Measurements from ENCODE around the gene ACTMAP. TPM values are rescaled to one million over a fixed set of nuclear protein-coding genes. Genes with fewer than 3 reads are reported as not detected.
A peak's percentile ranks its signal among the peaks of the same experiment; 100 is the strongest.

Gene ACTMAP
- total and polyA plus RNA-seq, 2 experiments from 2014 or later = 2.5 to 7.3 TPM

- no peaks in the 10 kb centered on the region for H3K9me3 ChIP-seq (ENCODE audit: low read depth)
- H3K27me3 ChIP-seq (replicated peaks; ENCODE audit: insufficient read depth) = no peaks in the 10 kb centered on the region
- in situ Hi-C loops (cut with MboI) = no loop called here
- peaks cover 16% of the 10 kb centered on the region for H3K4me1 ChIP-seq (ENCODE audit: insufficient read depth)
- no peak overlapping the region for H3K4me2 ChIP-seq (ENCODE audit: unreplicated experiment)
- no peak for DNase-seq
- TF ChIP-seq EZH2phosphoT487 (IDR thresholded peaks at IDR 0.05; ENCODE audit: insufficient read depth, low read depth) (no peak), EZH2 (IDR thresholded peaks at IDR 0.05; ENCODE audit: insufficient read depth, poor library complexity, severe bottlenecking) (no peak)
- peak overlapping the region; percentile 96 for H3K27ac ChIP-seq
- H3K9me2 ChIP-seq (ENCODE audit: insufficient read depth) = no peaks in the 10 kb centered on the region
- no peaks in the 10 kb centered on the region for H3K79me2 ChIP-seq (ENCODE audit: insufficient read depth)
- H3K4me3 ChIP-seq = no peak overlapping the region
- WGBS, 2 experiments (ENCODE audit: low coverage in 1 of 2, low lambda C conversion rate in 2 of 2, missing lambda C conversion rate in 2 of 2) = 54 to 58% methylated on average over 22 of the region's 22 CpGs
- H3K9ac ChIP-seq = peak overlapping the region; percentile 84
- peaks cover 31% of the 10 kb centered on the region for H3F3A ChIP-seq (ENCODE audit: insufficient read depth)
- peaks cover under 1% of the 10 kb centered on the region for H3K36me3 ChIP-seq (ENCODE audit: low read depth)
- no peaks in the 10 kb centered on the region for H4K20me1 ChIP-seq (ENCODE audit: insufficient read depth)
- H2AFZ ChIP-seq = no peak overlapping the region
Observed at GRCh38 chr19:40739030-40739839, 11.0 kb downstream of the ACTMAP start.

GRCh38 chr19:40737102-40737644 lies 13.1 kb downstream of the ACTMAP start:
- H3K27me3 ChIP-seq (replicated peaks; ENCODE audit: insufficient read depth) = no peaks in the 10 kb centered on the region
- H3K4me2 ChIP-seq (ENCODE audit: unreplicated experiment) = no peak overlapping the region
- no peaks in the 10 kb centered on the region for H4K20me1 ChIP-seq (ENCODE audit: insufficient read depth)
- no peaks in the 10 kb centered on the region for H3K79me2 ChIP-seq (ENCODE audit: insufficient read depth)
- no peak overlapping the region for H3K4me3 ChIP-seq
- H3K36me3 ChIP-seq (ENCODE audit: low read depth) = peaks cover 15% of the 10 kb centered on the region
- H2AFZ ChIP-seq = no peak overlapping the region
- no peak overlapping the region for H3K27ac ChIP-seq
- no peak for DNase-seq
- no peaks in the 10 kb centered on the region for H3K9me3 ChIP-seq (ENCODE audit: low read depth)
- TF ChIP-seq EZH2phosphoT487 (IDR thresholded peaks at IDR 0.05; ENCODE audit: insufficient read depth, low read depth) (no peak), EZH2 (IDR thresholded peaks at IDR 0.05; ENCODE audit: insufficient read depth, poor library complexity, severe bottlenecking) (no peak)
- WGBS, 2 experiments (ENCODE audit: low coverage in 1 of 2, low lambda C conversion rate in 2 of 2, missing lambda C conversion rate in 2 of 2) = 55 to 59% methylated on average over 9 of the region's 9 CpGs
- peaks cover 16% of the 10 kb centered on the region for H3K4me1 ChIP-seq (ENCODE audit: insufficient read depth)
- peaks cover 31% of the 10 kb centered on the region for H3F3A ChIP-seq (ENCODE audit: insufficient read depth)
- in situ Hi-C loops (cut with MboI) = no loop called here
- no peak overlapping the region for H3K9ac ChIP-seq
- H3K9me2 ChIP-seq (ENCODE audit: insufficient read depth) = no peaks in the 10 kb centered on the region

- H2AFZ ChIP-seq = no peak overlapping the region
- H3K36me3 ChIP-seq (ENCODE audit: low read depth) = peaks cover 15% of the 10 kb centered on the region
- in situ Hi-C loops (cut with MboI) = no loop called here
- no peaks in the 10 kb centered on the region for H3K27me3 ChIP-seq (replicated peaks; ENCODE audit: insufficient read depth)
- 91 to 92% methylated on average over 9 of the region's 9 CpGs for WGBS, 2 experiments (ENCODE audit: low coverage in 1 of 2, low lambda C conversion rate in 2 of 2, missing lambda C conversion rate in 2 of 2)
- H3K9ac ChIP-seq = no peak overlapping the region
- H3K4me2 ChIP-seq (ENCODE audit: unreplicated experiment) = no peak overlapping the region
- peaks cover 16% of the 10 kb centered on the region for H3K4me1 ChIP-seq (ENCODE audit: insufficient read depth)
- no peaks in the 10 kb centered on the region for H3K79me2 ChIP-seq (ENCODE audit: insufficient read depth)
- no peak for TF ChIP-seq EZH2phosphoT487 (IDR thresholded peaks at IDR 0.05; ENCODE audit: insufficient read depth, low read depth)
- TF ChIP-seq EZH2 (IDR thresholded peaks at IDR 0.05; ENCODE audit: insufficient read depth, poor library complexity, severe bottlenecking) = no peak
- H3K27ac ChIP-seq = no peak overlapping the region
- no peaks in the 10 kb centered on the region for H3K9me2 ChIP-seq (ENCODE audit: insufficient read depth)
- peaks cover 31% of the 10 kb centered on the region for H3F3A ChIP-seq (ENCODE audit: insufficient read depth)
- DNase-seq = no peak
- H3K9me3 ChIP-seq (ENCODE audit: low read depth) = no peaks in the 10 kb centered on the region
- no peak overlapping the region for H3K4me3 ChIP-seq
- H4K20me1 ChIP-seq (ENCODE audit: insufficient read depth) = no peaks in the 10 kb centered on the region
Observed at GRCh38 chr19:40736661-40737060, 13.6 kb downstream of the ACTMAP start.

- no peak overlapping the region for H3K4me2 ChIP-seq (ENCODE audit: unreplicated experiment)
- H3K27me3 ChIP-seq (replicated peaks; ENCODE audit: insufficient read depth) = no peaks in the 10 kb centered on the region
- peaks cover 25% of the 10 kb centered on the region for H3K36me3 ChIP-seq (ENCODE audit: low read depth)
- no peaks in the 10 kb centered on the region for H3K9me3 ChIP-seq (ENCODE audit: low read depth)
- in situ Hi-C loops (cut with MboI) = no loop called here
- H4K20me1 ChIP-seq (ENCODE audit: insufficient read depth) = no peaks in the 10 kb centered on the region
- no peak overlapping the region for H3K4me3 ChIP-seq
- no peak overlapping the region for H3K27ac ChIP-seq
- H2AFZ ChIP-seq = no peak overlapping the region
- H3K9me2 ChIP-seq (ENCODE audit: insufficient read depth) = no peaks in the 10 kb centered on the region
- H3K9ac ChIP-seq = no peak overlapping the region
- 95% methylated on average over 11 of the region's 11 CpGs for WGBS, 2 experiments (ENCODE audit: low coverage in 1 of 2, low lambda C conversion rate in 2 of 2, missing lambda C conversion rate in 2 of 2)
- peaks cover 5% of the 10 kb centered on the region for H3K4me1 ChIP-seq (ENCODE audit: insufficient read depth)
- DNase-seq = no peak
- peaks cover 20% of the 10 kb centered on the region for H3F3A ChIP-seq (ENCODE audit: insufficient read depth)
- no peaks in the 10 kb centered on the region for H3K79me2 ChIP-seq (ENCODE audit: insufficient read depth)
- TF ChIP-seq EZH2phosphoT487 (IDR thresholded peaks at IDR 0.05; ENCODE audit: insufficient read depth, low read depth) (no peak), EZH2 (IDR thresholded peaks at IDR 0.05; ENCODE audit: insufficient read depth, poor library complexity, severe bottlenecking) (no peak)
Observed at GRCh38 chr19:40735013-40735771, 15.1 kb downstream of the ACTMAP start.

Data from GM23248 (cell line).